HCT116 (cell line): ENCODE measurements around the gene PPP1CC. TPM values are rescaled to one million over a fixed set of nuclear protein-coding genes. Genes with fewer than 3 reads are reported as not detected.

Experiments
- ATAC-seq: fragments of 200-7000 bp; cut with Tn5 transposase; 2 replicates; pipeline ENCODE4 v1.9.1; 2020; ENCODE audit warnings: mild to moderate bottlenecking, moderate library complexity
- BruUV-seq: library from RNA; stranded (reverse); fragments of 400-500 nt; replicated peaks from 2 replicates; lab custom pipeline; 2021; lab: Mats Ljungman, UMichigan
- CTCF ChIA-PET: fragments of 300-600 bp; sonication (Branson Sonifier 250); formaldehyde crosslinking; loops from one replicate; lab custom pipeline; 2021; ENCODE audit warnings: antibody characterized with exemption; lab: Charles Lee
- POLR2A ChIA-PET: fragments of 300-600, 350-600 bp; sonication (Branson Sonifier 250); formaldehyde crosslinking; loops from one replicate; lab custom pipeline; 2021; ENCODE audit warnings: antibody characterized with exemption; lab: Charles Lee
- RAD21 ChIA-PET, 2 experiments: fragments of 300-600 bp; sonication (Branson Sonifier 250); formaldehyde crosslinking; loops; one replicate each; lab custom pipeline; 2023; ENCODE audit warnings: low total read pairs in 2 of 2; ENCODE audit not compliant: uncharacterized antibody in 2 of 2, unreplicated experiment in 2 of 2, low non-redundant PET in 1 of 2; lab: Charles Lee
- DNase-seq: peaks from one replicate; pipeline ENCODE4 v3.0.0-alpha.2; 2010; ENCODE audit warnings: low read depth, low spot score
- H2AFZ ChIP-seq: fragments of 200-600 bp; shearing (Covaris generic), sonication (generic); 2 replicates; pipeline ENCODE4 v1.6.1; 2017; ENCODE audit warnings: low read depth, mixed run types, mixed read lengths, antibody characterized with exemption, low read length; ENCODE audit not compliant: poor library complexity, severe bottlenecking
- H3K27ac ChIP-seq: 2 replicates; pipeline ENCODE4 v1.5.1; 2012; ENCODE audit warnings: low read depth, low read length
- H3K27me3 ChIP-seq: fragments of 200-600 bp; sonication (generic); 2 replicates; pipeline ENCODE4 v1.6.1; 2016; ENCODE audit warnings: mixed run types, low read length, mixed read lengths; ENCODE audit not compliant: insufficient read depth
- H3K36me3 ChIP-seq, 2 experiments: fragments of 200-500 bp in 1 of 2; fragments of 200-600 bp in 1 of 2; sonication (Bioruptor generic) in 1 of 2; sonication (generic) in 1 of 2; 2 replicates each; pipeline versions ENCODE4 v1.5.1 to v1.6.1; 2014 to 2016; ENCODE audit warnings: low read length in 2 of 2, inconsistent platforms in 1 of 2, mixed read lengths in 1 of 2, mixed run types in 1 of 2; ENCODE audit not compliant: insufficient read depth in 2 of 2, control insufficient read depth in 1 of 2
- H3K4me1 ChIP-seq, 2 experiments: fragments of 200-600 bp in 1 of 2; sonication (generic) in 1 of 2; 2 replicates each; pipeline versions ENCODE4 v1.5.1 to v1.6.1; 2012 to 2017; ENCODE audit warnings: low read length in 2 of 2, inconsistent platforms in 1 of 2, mild to moderate bottlenecking in 1 of 2, mixed read lengths in 1 of 2, mixed run types in 1 of 2, moderate library complexity in 1 of 2; ENCODE audit not compliant: insufficient read depth in 2 of 2, control insufficient read depth in 1 of 2
- H3K4me2 ChIP-seq: fragments of 200-600 bp; sonication (generic); 2 replicates; pipeline ENCODE4 v1.6.1; 2017; ENCODE audit warnings: mixed run types, low read length, mixed read lengths
- H3K4me3 ChIP-seq, 2 experiments: fragments of 200-600 bp in 1 of 2; sonication (generic) in 1 of 2; replicated peaks in 1 of 2; 2 replicates each; pipeline ENCODE4 v1.5.1; 2011 to 2016; ENCODE audit warnings: low read length in 2 of 2, control low read depth in 1 of 2, low read depth in 1 of 2, mild to moderate bottlenecking in 1 of 2, mixed read lengths in 1 of 2, mixed run types in 1 of 2
- H3K79me2 ChIP-seq: fragments of 200-600 bp; sonication (generic); 2 replicates; pipeline ENCODE4 v1.6.1; 2017; ENCODE audit warnings: mild to moderate bottlenecking, mixed run types, low read length, moderate library complexity, mixed read lengths; ENCODE audit not compliant: insufficient read depth
- H3K9ac ChIP-seq: fragments of 200-600 bp; sonication (generic); 2 replicates; pipeline ENCODE4 v1.6.1; 2016; ENCODE audit warnings: low read length, mixed read lengths
- H3K9me2 ChIP-seq: fragments of 200-600 bp; sonication (generic), shearing (Covaris generic); 2 replicates; pipeline ENCODE4 v1.6.1; 2017; ENCODE audit warnings: mixed run types, mild to moderate bottlenecking, moderate library complexity; ENCODE audit not compliant: insufficient read depth
- H3K9me3 ChIP-seq, 2 experiments: fragments of 200-500 bp in 1 of 2; fragments of 200-600 bp in 1 of 2; sonication (Bioruptor generic) in 1 of 2; sonication (generic) in 1 of 2; 2 replicates each; pipeline ENCODE4 v1.6.1; 2014 to 2017; ENCODE audit warnings: low read length in 2 of 2, mixed read lengths in 2 of 2, inconsistent platforms in 1 of 2, low read depth in 1 of 2, mild to moderate bottlenecking in 1 of 2, mixed run types in 1 of 2, moderate library complexity in 1 of 2; ENCODE audit not compliant: control insufficient read depth in 1 of 2, insufficient read depth in 1 of 2
- H4K20me1 ChIP-seq: fragments of 200-600 bp; sonication (generic), shearing (Covaris generic); 2 replicates; pipeline ENCODE4 v1.6.1; 2017; ENCODE audit warnings: mixed run types, mild to moderate bottlenecking, moderate library complexity; ENCODE audit not compliant: insufficient read depth
- CBX3 ChIP-seq: IDR thresholded peaks from 2 replicates; pipeline ENCODE4 v1.6.1; 2012; ENCODE audit warnings: low read depth
- ELF1 ChIP-seq: IDR thresholded peaks from 2 replicates; pipeline ENCODE4 v1.6.1; 2012; ENCODE audit warnings: low read depth, borderline replicate concordance
- EZH2phosphoT487 ChIP-seq: fragments of 200-600 bp; IDR thresholded peaks from 2 replicates; pipeline ENCODE4 v1.6.1; 2018; ENCODE audit warnings: antibody characterized with exemption, borderline replicate concordance
- FOSL1 ChIP-seq: IDR thresholded peaks from 2 replicates; pipeline ENCODE4 v1.6.1; 2012; ENCODE audit warnings: low read depth
- JUND ChIP-seq: IDR thresholded peaks from 2 replicates; pipeline ENCODE4 v1.6.1; 2012
- ZFX ChIP-seq: fragments of 450-650 bp; IDR thresholded peaks from 2 replicates; pipeline ENCODE4 v1.6.1; 2017
- ZNF274 ChIP-seq: fragments of 200-500 bp; sonication (Bioruptor generic); IDR thresholded peaks from 2 replicates; pipeline ENCODE4 v1.6.1; 2014; ENCODE audit warnings: mild to moderate bottlenecking, low read depth, low read length, inconsistent platforms
- intact Hi-C: fragments of 100-400 bp; cut with micrococcal nuclease; formaldehyde crosslinking; loops from 2 replicates; pipeline ENCODE4 v1.10.0; 2022
- total RNA-seq: library from RNA; stranded (reverse); gene quantifications from one replicate; pipeline ENCODE4 v1.2.1, GENCODE V29; 2021; ENCODE audit not compliant: unreplicated experiment

PPP1CC gene
- total RNA-seq, 1 experiment from 2014 or later: 248 TPM

DNA sequence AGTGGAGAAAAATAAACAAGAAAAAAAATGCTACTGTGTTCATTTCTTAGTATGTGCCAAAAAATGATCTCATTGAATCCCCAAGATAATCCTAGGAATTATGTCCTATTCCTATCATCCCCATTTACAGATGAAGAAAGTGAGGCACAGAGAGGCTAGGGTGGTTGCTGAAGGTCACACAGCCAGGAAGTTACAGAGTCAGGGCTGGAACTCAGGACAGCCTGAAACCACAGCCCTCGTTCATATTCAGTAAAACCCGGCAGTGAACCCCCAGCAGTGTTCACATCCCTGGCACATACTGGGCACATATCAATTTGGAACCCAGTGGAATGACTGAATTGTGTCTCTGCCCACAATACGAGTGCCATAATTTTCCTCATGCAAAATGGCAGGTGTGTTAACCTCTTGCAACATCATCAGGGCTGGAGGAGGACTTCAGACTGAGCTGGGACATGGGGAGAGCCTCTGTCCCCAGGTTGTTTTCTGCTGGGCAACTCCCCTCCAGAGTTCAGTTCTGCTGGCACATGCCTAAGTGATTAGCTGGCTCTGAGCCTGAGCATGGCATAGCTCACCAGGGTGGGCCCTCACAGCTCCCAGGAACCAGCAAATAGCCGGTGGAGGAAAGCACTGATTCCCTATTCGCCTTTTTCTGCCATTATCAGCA, 2.0 kb upstream of the PPP1CC start (continued):
- TF ChIP-seq CBX3 (no peak), ZFX (no peak), EZH2phosphoT487 (no peak), FOSL1 (no peak)
- TF ChIP-seq, all 23 proteins: peak for 3

DNA sequence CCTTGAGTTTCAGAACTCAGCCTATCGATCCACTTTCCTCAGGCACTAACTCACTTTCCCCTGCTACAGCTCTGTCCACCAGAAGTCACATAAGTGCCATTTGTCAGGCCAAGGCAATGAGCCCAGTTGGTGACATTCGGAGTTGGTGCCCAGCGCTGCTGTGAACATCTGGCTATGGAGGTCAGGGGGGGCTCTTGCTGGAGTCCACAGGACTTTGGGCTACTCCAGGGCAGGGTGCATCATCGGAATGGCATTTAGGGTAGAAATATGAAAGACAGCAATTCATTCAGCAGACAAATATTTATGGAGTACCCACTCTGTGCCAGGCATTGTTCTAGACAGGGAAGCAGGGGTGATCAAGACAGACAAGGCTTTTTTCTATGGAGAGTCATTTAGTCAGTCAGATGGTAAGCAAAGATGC, 1.5 kb upstream of the PPP1CC start:
- TF ChIP-seq JUND (peak; percentile 42; the same call in 1 of the 2 replicates), ZNF274 (no peak), ELF1 (no peak), CBX3 (no peak), FOSL1 (peak; percentile 42; the same call in 1 of the 2 replicates)
- peak overlapping the region; percentile 79 for H3K9ac ChIP-seq
- CTCF ChIA-PET: no interaction called here
- H3K9me3 ChIP-seq: no peaks in the 10 kb centered on the region
- ATAC-seq (peak; percentile 26), DNase-seq (no peak)
- H4K20me1 ChIP-seq: peaks cover 26% of the 10 kb centered on the region
- no TSS peak for BruUV-seq
- intact Hi-C loops: loop anchor here (10.0 kb wide), 1 partner anchor 571 kb away; no protein-coding TSS in a partner anchor
- POLR2A ChIA-PET: no interaction called here
- H3K27me3 ChIP-seq: no peaks in the 10 kb centered on the region
- no peaks in the 10 kb centered on the region for H3K9me2 ChIP-seq
- H3K4me3 ChIP-seq: peak overlapping the region; percentile 56 to 80
- peaks cover 41% of the 10 kb centered on the region for H3K79me2 ChIP-seq
- no peak overlapping the region for H2AFZ ChIP-seq
- no peak overlapping the region for H3K27ac ChIP-seq
- H3K4me2 ChIP-seq: peak overlapping the region; percentile 92
- peaks cover 0 to 14% of the 10 kb centered on the region in 2 experiments; a peak in 3 of 4 replicates for H3K36me3 ChIP-seq
- peaks cover 22 to 45% of the 10 kb centered on the region in 2 experiments for H3K4me1 ChIP-seq
- RAD21 ChIA-PET: no interaction called here
